CD4-positive, alpha-beta T cell treated with Interleukin-1 beta for 1 hour (primary cell): ENCODE results near the gene ACHE.
A peak's percentile ranks its signal among the peaks of the same experiment; 100 is the strongest.

ENCODE experiments used
- DNase-seq, 2 donors: peaks; one replicate each; pipeline ENCODE4 v3.0.0-alpha.2; 2020 to 2022

The ACHE gene

DNA sequence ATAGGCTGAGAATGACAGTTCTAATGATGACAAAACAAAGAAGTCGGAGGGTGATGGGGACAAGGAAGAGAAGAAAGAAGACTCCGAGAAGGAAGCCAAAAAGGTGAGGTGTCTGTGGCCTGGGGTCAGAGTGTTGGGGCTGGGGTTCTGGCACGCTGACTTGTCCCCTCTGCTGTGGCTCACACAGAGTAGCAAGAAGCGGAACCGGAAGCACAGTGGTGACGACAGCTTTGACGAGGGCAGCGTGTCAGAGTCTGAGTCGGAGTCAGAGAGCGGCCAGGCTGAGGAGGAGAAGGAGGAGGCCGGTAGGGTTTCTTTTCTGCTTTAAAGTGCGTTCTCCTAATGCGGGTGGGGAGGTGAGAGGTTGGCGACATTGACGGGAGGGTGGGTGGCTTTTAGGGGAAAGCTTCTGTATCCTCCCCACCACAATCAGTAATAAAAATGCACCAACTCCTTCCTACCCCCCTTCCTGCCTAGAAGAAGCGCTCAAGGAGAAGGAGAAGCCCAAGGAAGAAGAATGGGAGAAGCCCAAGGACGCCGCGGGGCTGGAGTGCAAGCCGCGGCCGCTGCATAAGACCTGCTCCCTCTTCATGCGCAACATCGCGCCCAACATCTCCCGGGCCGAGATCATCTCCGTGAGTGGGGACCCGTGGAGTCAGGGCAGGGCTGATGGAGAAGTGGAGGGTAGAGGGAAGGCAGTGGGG is 10.8 kb downstream of the ACHE start:
- DNase-seq = peak; percentile 62 to 76

- no peak for DNase-seq
These were observed 12.7 kb downstream of the ACHE start for GRCh38 chr7:100882785-100883526.

GRCh38 chr7:100882201-100882600 is 13.5 kb downstream of the ACHE start:
- no peak for DNase-seq

GRCh38 chr7:100881136-100881535 is 14.6 kb downstream of the ACHE start:
- no peak for DNase-seq

DNA sequence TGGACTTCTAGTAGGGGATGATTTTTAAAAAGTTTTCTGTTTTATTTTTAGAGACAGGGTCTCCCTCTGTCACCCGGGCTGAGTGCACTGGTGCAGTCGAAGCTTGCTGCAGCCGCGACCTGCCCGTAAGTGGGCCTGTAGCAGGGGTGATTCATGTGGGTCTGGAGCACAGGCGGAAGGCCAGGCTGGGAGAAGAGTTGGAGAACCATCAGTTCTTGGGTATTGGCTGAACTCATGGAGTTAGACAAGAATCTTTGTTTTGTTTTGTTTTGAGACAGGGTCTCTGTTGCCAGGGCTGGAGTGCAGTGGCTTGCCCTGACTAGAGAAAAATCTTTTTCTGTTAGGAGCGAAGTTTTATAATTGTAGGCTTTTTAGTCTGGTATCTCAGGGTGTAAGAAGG is 15.0 kb downstream of the ACHE start:
- no peak for DNase-seq

GRCh38 chr7:100879685-100880261 is 15.9 kb downstream of the ACHE start:
- no peak for DNase-seq

DNA sequence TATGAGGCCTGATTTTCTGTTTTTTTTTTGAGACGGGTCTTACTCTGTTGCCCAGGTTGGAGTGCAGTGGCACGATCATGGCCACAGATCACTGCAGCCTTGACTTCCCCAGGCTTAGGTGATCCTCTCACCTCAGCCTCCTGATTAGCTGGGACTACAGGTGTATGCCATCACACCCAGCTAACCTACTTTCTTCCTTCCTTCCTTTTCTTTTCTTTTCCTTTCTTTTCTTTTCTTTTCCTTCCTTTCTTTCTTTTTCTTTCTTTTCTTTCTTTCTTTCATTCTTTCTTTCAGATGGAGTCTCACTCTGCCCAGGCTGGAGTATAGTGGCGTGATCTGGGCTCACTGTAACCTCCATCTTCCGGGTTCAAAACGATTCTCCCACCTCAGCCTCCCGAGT is 17.0 kb downstream of the ACHE start:
- no peak for DNase-seq

DNA sequence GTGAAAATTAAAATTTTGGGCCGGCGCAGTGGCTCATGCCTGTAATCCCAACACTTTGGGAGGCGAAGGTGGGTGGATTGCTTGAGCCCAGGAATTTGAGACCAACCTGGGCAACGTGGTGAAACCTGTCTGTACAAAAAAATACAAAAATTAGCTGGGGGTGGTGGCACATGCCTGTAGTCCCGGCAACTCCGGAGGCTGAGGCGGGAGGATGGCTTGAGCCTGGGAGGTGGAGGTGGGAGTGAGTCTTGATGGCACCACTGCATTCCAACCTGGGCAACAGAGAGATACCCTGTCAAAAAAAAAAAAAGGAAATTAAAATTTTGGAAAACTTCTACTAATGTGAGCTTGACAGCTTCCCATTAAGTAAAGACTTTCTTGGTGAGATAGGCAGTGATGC is 17.7 kb downstream of the ACHE start:
- DNase-seq = no peak

- DNase-seq = peak; percentile 22 to 31
These were observed 20.3 kb downstream of the ACHE start for GRCh38 chr7:100875356-100875751.

GRCh38 chr7:100874577-100875355 is 20.9 kb downstream of the ACHE start, which contains the start of gene SRRT:
TSS of gene SRRT (plus strand) at chr7:100875103. CDS start at chr7:100875591, 488 bp downstream.
- peak; percentile 97 to 98 for DNase-seq

DNA sequence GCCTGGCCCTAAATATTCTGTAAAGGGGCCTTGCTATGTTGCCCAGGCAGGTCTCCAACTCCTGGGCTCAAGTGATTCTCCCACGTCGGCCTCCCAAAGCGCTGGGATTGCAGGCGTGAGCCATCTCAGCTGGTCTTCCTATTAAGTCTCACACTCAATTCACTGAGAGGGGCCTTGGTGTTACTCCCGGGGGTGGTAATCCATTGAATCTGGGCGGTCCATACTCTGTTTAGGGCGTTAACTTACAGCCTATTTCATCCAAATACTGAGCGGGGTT is 21.4 kb downstream of the ACHE start:
- DNase-seq = no peak

- DNase-seq = no peak
These were observed 21.9 kb downstream of the ACHE start for GRCh38 chr7:100873599-100874299.

- no peak for DNase-seq
These were observed 27.8 kb downstream of the ACHE start for GRCh38 chr7:100867776-100868485.

GRCh38 chr7:100867040-100867775 is 28.5 kb downstream of the ACHE start, which contains the start of gene TRIP6:
TSS of gene TRIP6 (plus strand) at chr7:100867387. CDS start at chr7:100867498, 111 bp downstream.
- DNase-seq = peak; percentile 45 to 56

DNA sequence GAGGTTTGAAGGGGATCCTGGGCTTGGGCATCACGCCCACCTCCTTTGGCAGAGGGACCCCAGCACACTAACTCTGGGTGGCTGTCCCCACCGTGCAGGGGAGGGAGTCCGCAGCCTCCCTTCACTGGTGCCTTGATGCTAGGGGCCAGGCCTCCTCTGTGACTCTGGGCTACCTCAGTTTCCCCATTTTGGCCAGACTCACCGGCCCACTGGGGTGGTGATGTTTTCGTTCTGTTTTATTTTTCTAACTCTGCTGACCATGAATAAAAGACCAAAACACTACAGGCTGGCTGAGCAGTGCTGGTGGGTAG is 29.0 kb downstream of the ACHE start:
- DNase-seq = no peak

DNA sequence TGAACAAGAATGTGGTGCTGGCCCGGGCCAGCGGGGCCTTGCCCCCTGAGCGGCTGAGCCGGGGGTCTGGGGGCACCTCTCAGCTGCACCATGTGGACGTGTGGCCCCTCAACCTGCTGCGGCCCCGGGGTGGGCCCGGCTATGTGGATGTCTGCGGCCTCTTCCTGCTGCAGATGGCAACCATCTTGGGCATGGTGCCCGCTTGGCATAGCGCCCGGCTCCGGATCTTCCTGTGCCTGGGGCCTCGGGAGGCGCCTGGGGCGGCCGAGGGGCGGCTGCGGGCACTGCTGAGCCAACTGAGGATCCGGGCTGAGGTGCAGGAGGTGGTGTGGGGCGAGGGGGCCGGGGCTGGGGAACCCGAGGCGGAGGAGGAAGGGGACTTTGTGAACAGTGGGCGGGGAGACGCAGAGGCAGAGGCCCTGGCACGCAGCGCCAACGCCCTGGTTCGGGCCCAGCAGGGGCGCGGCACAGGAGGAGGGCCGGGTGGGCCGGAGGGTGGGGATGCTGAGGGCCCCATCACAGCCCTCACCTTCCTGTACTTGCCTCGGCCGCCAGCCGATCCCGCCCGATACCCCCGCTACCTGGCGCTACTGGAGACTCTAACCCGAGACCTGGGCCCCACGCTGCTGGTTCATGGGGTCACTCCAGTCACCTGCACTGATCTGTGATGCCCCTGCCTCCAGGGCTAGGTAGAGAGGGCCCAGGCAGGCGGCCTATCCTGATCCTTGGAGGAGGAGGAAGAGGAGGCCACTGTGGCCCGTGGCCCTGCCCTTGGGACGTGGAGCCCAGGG is 29.6 kb downstream of the ACHE start:
- DNase-seq = peak; percentile 29 to 31

DNA sequence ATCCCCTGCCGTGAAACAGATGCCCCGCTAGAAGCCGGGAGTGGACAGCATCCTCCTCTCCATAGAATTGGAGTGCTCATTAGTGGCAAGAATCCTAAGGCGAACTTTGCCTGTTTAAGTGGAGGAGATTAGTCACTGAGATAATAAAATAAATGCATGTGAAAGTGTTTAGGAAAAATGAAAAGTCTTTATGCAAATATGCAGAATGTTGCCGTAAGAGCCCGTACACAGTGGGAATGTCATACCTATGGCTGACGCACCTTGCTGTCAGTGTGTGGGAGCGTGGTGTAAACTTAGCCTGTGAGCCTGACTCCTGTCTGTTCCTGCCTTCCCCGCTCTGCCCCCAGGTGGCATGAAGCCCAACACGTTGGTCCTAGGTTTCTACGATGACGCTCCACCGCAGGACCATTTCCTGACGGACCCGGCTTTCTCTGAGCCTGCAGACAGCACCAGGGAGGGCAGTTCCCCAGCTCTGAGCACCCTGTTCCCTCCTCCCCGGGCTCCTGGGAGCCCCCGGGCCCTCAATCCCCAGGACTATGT is 30.2 kb downstream of the ACHE start:
- DNase-seq = no peak

DNA sequence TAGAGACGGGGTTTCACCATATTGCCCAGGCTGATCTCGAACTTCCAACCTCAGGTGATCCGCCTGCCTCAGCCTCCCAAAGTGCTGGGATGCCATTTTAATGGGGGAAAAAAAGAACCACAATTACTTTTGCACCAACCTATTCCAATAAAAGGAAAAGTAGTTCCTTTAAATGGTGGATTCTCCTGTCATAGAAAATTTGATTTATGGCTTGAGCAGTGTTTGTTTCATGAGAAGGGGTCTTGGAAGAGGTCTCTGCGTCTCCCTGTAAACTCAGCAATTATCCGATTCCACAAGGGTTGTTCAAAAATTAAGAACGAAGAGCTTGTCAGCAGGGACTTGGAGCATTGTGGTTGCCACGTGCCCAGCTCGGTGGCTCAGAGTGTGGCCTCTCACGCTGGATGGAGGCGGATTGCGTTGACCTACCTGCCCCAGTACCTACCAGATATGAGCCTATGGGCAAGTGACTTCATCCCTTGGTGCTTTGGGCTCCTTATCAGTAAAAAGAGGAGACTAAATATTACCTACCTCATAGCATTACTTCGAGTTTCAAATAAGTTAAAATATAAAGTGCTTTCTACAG is 31.3 kb downstream of the ACHE start:
- DNase-seq = no peak

DNA sequence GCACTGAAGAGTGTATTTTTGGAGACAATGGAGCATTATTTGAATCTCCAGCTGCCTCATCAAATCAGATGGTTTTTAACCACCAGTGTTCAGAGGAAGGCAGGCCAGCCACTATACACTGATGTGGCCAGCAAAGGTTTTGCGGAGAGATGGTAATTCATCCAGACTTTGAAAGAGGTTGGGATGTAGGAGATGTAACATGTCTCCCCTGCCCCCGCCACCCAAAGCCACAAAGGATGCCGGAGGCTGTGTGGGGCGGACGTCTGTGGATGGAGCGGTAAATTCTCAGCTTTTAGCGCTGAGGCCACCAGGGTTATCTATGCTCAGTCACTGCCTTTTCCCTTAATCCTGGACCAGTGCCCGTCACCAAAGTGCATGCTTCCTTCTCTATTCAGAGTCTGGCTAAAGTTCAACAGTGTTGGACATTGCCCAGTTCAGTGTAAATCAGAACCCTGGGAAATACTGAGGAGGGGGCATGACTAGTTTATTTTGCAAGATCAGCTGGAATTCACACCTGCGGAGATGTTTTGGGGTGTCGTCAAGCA is 32.2 kb downstream of the ACHE start:
- no peak for DNase-seq

DNA sequence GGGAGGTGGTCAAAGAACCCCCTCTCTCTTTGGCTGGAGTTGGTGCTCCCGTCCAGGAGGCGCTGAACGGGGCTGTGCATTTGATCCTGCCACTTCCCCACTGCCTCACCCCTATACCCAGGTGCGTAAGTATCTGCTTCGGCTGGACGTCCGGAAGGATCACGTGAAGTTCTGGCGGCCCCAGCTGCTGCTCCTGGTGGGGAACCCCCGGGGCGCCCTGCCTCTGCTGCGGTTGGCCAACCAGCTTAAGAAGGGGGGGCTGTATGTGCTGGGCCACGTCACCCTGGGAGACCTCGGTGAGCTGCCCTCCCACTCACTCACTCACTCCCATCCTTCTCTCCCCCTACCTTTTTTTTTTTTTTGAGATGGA is 34.1 kb downstream of the ACHE start:
- DNase-seq = no peak
